Measurements from ENCODE around the gene KCTD19.

KCTD19 gene

DNA sequence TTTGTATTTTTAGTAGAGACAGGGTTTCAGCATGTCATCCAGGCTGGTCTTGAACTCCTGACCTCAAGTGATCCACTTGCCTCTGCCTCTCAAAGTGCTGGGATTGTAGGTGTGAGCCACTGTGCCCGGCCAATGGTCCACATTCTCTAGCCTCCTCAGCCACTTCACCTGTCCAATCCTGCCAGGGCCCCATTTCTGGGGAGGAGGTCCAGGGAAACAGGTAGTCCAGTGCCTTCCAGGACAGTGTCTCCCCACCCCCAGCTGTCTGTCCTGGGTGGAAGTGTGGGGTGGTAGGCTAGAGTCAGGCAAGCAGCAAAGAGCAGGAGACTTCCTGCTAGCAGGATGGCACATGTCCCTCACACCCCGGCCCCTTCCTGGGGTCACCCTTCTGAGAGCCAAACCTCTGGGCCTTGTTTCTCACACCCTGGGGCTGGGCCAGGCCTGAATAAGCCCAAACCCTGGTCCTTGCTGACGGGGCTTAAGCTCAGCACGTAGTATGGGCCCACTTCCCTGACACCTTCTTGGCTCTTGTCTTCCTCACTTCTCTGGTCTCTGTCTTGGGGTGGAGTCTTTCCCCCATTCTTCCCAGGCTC lies 84.3 kb downstream of the KCTD19 start:
- DNase-seq (ENCODE audit: low read depth) = no peak

DNA sequence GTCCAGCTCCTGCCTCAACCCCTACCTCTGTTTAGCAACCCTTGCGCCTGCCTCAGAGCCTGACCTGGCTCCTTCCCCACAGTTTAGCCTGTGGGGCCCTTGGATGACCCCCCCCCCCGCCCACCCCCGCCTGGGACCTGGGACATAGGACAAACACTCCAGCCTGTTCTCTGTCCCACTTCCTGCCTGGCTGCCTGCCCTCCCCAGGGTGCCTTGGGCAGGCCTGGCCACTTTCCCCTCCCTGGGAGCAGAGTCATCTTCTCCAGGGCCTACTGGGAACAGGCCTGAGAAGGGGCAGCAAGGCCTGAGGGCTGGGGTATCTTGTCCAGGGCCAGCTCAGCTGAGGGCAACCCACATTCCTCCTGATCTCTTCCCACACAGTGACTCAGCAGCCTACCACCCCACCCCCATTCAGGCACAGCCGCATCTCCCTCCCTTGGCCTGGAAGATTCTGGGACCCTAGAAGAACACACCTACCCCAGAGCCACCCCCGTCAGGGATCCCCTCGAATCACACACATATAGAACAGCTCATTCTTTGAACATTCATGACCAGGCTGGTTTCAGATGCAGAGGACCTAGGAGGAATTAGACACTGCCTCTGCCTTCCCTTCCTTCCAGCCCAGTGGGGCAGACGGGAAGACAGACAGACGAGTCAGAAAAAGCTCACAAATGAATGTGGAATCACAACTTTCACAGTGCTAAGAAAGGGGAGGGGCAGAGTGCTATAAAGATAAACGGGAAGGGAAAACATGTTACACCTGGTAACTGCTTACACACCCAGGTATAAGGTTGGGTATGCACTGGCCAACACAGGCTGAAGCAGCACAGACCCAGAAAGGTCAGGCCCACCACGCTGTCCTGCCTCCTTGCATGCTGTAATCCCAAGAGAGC lies 85.3 kb downstream of the KCTD19 start:
- peak; percentile 58 for DNase-seq (ENCODE audit: low read depth)

DNA sequence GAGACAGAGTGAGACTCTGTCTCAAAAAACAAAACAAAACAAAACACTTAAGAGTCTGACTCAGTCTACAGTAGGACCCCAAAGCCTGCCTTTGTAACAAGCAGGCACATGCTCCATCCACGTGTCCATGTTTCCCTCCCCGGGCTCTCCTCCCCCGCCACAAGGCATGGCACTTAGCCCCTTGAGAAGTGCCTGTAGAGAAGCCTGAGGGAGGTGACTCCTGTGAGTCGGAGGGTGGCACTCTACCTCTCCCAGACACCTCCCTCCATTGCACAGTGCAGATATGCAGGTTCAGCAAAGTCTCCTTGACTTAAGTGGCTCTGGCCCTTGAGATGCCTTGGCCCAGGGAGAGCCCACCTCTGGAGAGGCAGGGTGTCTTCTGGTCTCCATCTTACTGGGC lies 86.0 kb downstream of the KCTD19 start:
- DNase-seq (ENCODE audit: low read depth) = no peak
